ENCODE measurements around the gene TMC2.
"Not testable (repeated sequence)": the region's sequence is repeated elsewhere in the genome, so short reads cannot be mapped to it uniquely, and the experiment has no call there.

TMC2 gene

DNA sequence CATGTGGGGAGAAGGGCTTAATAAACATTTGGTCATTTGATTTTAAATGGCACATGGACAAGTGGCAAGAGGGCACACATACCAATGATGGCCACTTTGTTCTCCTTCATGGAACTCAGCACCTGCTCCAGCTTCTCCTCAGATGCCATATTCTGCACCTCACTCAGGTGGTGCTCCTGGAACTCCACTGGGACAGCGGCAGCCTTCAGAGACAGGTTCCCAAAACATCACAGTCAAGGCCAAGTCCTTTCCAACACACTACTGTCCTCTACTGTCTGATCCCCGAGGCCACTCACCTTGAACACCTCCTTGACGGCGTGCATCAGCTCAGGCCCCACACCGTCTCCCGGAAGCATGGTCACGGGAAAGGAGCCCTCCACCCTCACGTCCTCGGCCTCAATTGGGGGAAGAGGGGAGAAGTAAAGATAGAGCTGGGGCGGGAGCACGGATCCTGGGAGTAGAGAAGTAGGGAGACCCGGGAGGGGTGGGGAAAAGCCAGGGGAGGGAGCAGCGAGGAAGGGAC lies 127.1 kb downstream of the TMC2 start:
- peaks cover 15% of the 10 kb centered on the region for H3K4me1 ChIP-seq (ENCODE audit: control insufficient read depth, insufficient read depth, low read length)
- H3K9me3 ChIP-seq (ENCODE audit: control insufficient read depth in 2 of 2, low read length in 2 of 2), result no peaks in the 10 kb centered on the region
- peak overlapping the region; percentile 88 to 95 for H3K4me3 ChIP-seq (ENCODE audit: low read length in 2 of 2)
- H3K9ac ChIP-seq (ENCODE audit: low read length in 2 of 2), result peak overlapping the region; percentile 86 to 96
- H3K27me3 ChIP-seq (ENCODE audit: control insufficient read depth in 1 of 2, insufficient read depth in 2 of 2, low read length in 2 of 2), result no peaks in the 10 kb centered on the region
- H3K27ac ChIP-seq (ENCODE audit: low read length), result peak overlapping the region; percentile 96
- peaks cover 31 to 36% of the 10 kb centered on the region in 2 donors for H3K36me3 ChIP-seq (ENCODE audit: control insufficient read depth in 2 of 2, insufficient read depth in 2 of 2, low read length in 2 of 2)

DNA sequence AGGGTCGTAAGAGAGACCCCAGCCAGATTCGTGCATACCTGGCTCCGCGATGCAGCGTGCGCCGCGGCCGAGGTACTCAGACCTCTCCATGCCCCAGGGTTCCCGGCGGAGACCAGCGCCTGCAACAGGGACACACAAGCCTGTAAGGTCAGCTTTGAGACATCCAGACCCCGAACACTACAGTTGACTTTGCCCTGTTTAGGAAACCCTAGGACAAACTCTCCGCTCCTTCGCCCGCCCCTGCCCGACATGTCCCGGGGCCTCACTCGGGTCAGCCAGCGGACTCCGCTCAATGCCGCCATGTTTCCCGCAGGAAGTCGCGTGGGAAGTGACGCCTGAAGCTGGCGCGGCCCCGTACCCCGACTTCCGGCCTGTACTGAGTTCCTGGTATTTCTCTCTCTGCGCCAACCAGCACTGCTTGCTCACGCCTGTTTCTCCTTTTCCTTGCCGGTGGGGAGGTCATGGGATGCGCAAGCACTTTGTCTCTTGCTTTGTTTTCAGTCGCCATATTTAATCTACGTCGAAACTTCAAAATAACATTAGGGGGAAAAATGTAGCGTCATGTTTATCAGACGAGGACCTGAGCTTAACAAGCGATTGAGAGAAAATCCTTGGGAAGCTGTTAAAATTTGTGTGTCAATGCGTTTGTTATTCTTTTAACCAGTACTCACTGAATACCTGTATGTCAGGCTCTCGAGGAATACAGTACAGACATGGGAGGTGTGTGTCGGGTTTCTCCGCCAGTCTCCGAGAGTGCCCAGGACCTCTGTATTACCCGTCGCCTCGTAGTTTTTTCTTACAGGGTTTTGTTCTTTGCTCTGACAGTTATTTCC lies 127.7 kb downstream of the TMC2 start, which contains the start of gene IDH3B:
TSS of gene IDH3B (minus strand) at position 330 of the 833 bp plus-strand sequence. CDS start at position 302, 28 bp downstream.
- H3K27me3 ChIP-seq (ENCODE audit: control insufficient read depth in 1 of 2, insufficient read depth in 2 of 2, low read length in 2 of 2), result no peaks in the 10 kb centered on the region
- H3K4me3 ChIP-seq (ENCODE audit: low read length in 2 of 2), result peak within 1 kb of the TSS; percentile 88 to 95
- H3K4me1 ChIP-seq (ENCODE audit: control insufficient read depth, insufficient read depth, low read length), result peaks cover 15% of the 10 kb centered on the region
- no peaks in the 10 kb centered on the region for H3K9me3 ChIP-seq (ENCODE audit: control insufficient read depth in 2 of 2, low read length in 2 of 2)
- peaks cover 24 to 29% of the 10 kb centered on the region in 2 donors for H3K36me3 ChIP-seq (ENCODE audit: control insufficient read depth in 2 of 2, insufficient read depth in 2 of 2, low read length in 2 of 2)
- H3K9ac ChIP-seq (ENCODE audit: low read length in 2 of 2), result peak within 1 kb of the TSS; percentile 86 to 96
- H3K27ac ChIP-seq (ENCODE audit: low read length), result peak within 1 kb of the TSS; percentile 96

DNA sequence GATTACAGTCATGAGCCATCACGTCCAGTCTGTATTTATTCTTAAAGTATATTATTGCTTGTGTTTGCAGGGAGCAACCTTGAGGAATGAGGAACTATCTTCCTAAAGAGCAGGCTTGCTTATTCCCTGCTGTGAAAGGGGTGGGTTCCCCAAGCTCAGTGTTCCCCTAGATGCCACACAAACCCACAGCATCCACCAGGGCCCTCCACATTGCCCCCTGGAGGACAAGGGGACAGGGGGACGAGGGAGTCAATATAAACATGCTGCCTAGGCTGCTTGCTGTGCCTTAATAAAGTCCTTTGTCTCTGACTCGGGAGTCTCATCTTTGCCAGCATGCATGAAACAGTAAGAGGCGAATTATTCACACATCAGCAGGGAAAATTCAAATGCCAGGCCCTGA lies 135.6 kb downstream of the TMC2 start:
- Histone ChIP-seq H3K4me1 (ENCODE audit: control insufficient read depth, insufficient read depth, low read length) (no peaks in the 10 kb centered on the region), H3K4me3 (ENCODE audit: low read length in 2 of 2) (no peak overlapping the region), H3K27me3 (ENCODE audit: control insufficient read depth in 1 of 2, insufficient read depth in 2 of 2, low read length in 2 of 2) (no peaks in the 10 kb centered on the region), H3K9me3 (ENCODE audit: control insufficient read depth in 2 of 2, low read length in 2 of 2) (no peaks in the 10 kb centered on the region), H3K27ac (ENCODE audit: low read length) (no peak overlapping the region), H3K36me3 (ENCODE audit: control insufficient read depth in 2 of 2, insufficient read depth in 2 of 2, low read length in 2 of 2) (no peaks in the 10 kb centered on the region), H3K9ac (ENCODE audit: low read length in 2 of 2) (no peak overlapping the region)

DNA sequence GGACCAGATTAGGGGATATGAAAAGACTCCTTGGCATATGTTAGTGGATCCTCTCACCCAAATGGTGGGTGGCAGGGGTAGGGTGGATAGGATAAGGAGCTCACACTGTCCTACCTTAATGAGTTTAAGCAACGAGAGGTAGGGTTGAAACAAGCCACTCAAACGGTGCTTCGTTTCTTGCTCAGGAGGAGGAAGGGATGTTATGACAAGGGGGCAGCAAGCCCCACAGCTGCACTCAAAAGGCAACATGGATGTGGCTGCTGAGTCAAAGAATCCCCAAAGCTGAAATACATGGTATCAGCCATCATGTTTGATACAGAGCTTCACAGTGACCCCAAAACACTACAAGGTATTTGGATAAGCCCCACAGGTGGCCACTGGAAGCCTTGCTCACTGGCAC lies 136.1 kb downstream of the TMC2 start:
- Histone ChIP-seq H3K4me1 (ENCODE audit: control insufficient read depth, insufficient read depth, low read length) (no peaks in the 10 kb centered on the region), H3K4me3 (ENCODE audit: low read length in 2 of 2) (no peak overlapping the region), H3K9ac (ENCODE audit: low read length in 2 of 2) (no peak overlapping the region), H3K27me3 (ENCODE audit: control insufficient read depth in 1 of 2, insufficient read depth in 2 of 2, low read length in 2 of 2) (no peaks in the 10 kb centered on the region), H3K27ac (ENCODE audit: low read length) (no peak overlapping the region), H3K36me3 (ENCODE audit: control insufficient read depth in 2 of 2, insufficient read depth in 2 of 2, low read length in 2 of 2) (no peaks in the 10 kb centered on the region), H3K9me3 (ENCODE audit: control insufficient read depth in 2 of 2, low read length in 2 of 2) (no peaks in the 10 kb centered on the region)

DNA sequence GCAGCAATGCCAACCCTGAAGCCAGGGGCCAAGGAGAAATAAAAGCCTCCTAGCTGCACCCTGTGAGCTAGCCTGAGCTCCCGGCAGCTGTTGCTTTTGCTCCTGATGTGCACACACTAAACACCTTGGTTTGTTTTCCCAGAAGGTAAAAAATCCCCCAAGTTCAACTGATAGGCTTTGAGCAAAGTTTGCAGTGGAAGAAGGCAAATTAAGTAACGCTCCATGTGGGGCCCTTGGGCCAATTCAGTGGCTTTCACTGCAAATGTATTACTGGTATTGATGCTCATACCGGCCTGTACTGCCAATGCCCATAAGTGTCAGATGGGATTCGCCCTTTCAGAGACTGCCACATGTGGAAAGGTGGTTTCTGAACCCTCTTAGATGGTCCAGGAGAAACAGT lies 137.1 kb downstream of the TMC2 start:
- H3K9ac ChIP-seq (ENCODE audit: low read length in 2 of 2), result no peak overlapping the region
- H3K27me3 ChIP-seq (ENCODE audit: control insufficient read depth in 1 of 2, insufficient read depth in 2 of 2, low read length in 2 of 2), result no peaks in the 10 kb centered on the region
- no peaks in the 10 kb centered on the region for H3K36me3 ChIP-seq (ENCODE audit: control insufficient read depth in 2 of 2, insufficient read depth in 2 of 2, low read length in 2 of 2)
- H3K4me1 ChIP-seq (ENCODE audit: control insufficient read depth, insufficient read depth, low read length), result no peaks in the 10 kb centered on the region
- no peaks in the 10 kb centered on the region for H3K9me3 ChIP-seq (ENCODE audit: control insufficient read depth in 2 of 2, low read length in 2 of 2)
- no peak overlapping the region for H3K27ac ChIP-seq (ENCODE audit: low read length)
- H3K4me3 ChIP-seq (ENCODE audit: low read length in 2 of 2), result no peak overlapping the region

DNA sequence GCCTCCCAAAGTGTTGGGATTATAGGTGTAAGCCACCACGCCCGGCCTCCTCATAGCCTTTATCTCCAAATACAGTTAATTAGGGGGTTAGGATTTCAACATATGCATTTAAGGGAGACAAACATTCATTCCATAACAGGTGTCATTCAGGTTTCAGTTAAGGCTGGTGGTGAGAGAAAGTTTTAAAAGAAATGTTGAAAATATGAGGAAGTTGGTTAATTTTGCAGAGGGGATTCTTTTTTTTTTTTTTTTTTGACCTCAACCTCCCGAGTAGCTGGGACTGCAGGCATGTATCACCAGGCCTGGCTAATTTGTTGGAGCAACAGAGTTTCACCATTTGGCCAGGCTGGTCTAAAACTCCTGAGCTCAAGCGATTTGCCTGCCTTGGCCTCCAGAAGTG lies 143.7 kb downstream of the TMC2 start:
- Histone ChIP-seq H3K27ac (ENCODE audit: low read length) (no peak overlapping the region), H3K27me3 (ENCODE audit: control insufficient read depth in 1 of 2, insufficient read depth in 2 of 2, low read length in 2 of 2) (no peaks in the 10 kb centered on the region), H3K4me1 (ENCODE audit: control insufficient read depth, insufficient read depth, low read length) (no peaks in the 10 kb centered on the region)

DNA sequence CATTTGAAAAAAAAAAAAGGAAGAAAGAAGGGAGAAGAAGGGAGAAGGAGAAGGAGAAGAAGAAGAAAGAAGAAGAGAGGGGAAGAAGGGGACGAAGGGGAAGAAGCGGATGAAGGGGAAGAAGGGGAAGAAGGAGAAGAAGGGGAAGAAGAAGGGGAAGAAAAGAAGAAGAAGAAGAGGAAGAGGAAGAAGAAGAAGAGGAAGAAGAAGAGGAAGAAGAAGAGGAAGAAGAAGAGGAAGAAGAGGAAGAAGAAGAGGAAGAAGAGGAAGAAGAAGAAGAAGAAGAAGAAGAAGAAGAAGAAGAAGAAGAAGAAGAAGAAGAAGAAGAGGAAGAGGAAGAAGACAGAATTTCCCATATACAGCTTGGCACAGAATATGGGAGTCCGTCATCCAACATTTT lies 145.7 kb downstream of the TMC2 start:
- H3K27me3 ChIP-seq (ENCODE audit: control insufficient read depth in 1 of 2, insufficient read depth in 2 of 2, low read length in 2 of 2); H3K9ac ChIP-seq (ENCODE audit: low read length in 2 of 2); H3K9me3 ChIP-seq (ENCODE audit: control insufficient read depth in 2 of 2, low read length in 2 of 2); H3K4me1 ChIP-seq (ENCODE audit: control insufficient read depth, insufficient read depth, low read length); H3K36me3 ChIP-seq (ENCODE audit: control insufficient read depth in 2 of 2, insufficient read depth in 2 of 2, low read length in 2 of 2); H3K4me3 ChIP-seq (ENCODE audit: low read length in 2 of 2); H3K27ac ChIP-seq (ENCODE audit: low read length): not testable (repeated sequence)

More for the DNA sequence above, 143.7 kb downstream of the TMC2 start:
- no peaks in the 10 kb centered on the region for H3K36me3 ChIP-seq (ENCODE audit: control insufficient read depth in 2 of 2, insufficient read depth in 2 of 2, low read length in 2 of 2)
- no peaks in the 10 kb centered on the region for H3K9me3 ChIP-seq (ENCODE audit: control insufficient read depth in 2 of 2, low read length in 2 of 2)
- no peak overlapping the region for H3K4me3 ChIP-seq (ENCODE audit: low read length in 2 of 2)
- H3K9ac ChIP-seq (ENCODE audit: low read length in 2 of 2), result no peak overlapping the region

DNA sequence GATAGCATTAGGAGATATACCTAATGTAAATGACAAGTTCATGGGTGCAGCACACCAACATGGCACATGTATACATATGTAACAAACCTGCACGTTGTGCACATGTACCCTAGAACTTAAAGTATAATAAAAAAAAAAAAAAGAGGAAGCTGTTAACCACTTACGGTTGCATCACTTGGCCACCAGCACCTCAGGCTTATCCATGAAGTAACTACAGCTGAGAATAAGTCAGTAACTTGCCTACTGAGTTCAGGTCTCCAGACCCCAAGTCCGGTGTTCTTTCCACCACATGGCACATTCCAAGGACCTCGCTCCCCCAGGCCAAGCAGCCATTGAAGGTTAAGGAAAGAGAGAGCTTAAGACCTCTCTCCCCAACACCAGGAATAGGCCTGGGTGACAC lies 148.4 kb downstream of the TMC2 start:
- H3K9me3 ChIP-seq (ENCODE audit: control insufficient read depth in 2 of 2, low read length in 2 of 2); H3K4me1 ChIP-seq (ENCODE audit: control insufficient read depth, insufficient read depth, low read length); H3K9ac ChIP-seq (ENCODE audit: low read length in 2 of 2); H3K27me3 ChIP-seq (ENCODE audit: control insufficient read depth in 1 of 2, insufficient read depth in 2 of 2, low read length in 2 of 2); H3K36me3 ChIP-seq (ENCODE audit: control insufficient read depth in 2 of 2, insufficient read depth in 2 of 2, low read length in 2 of 2); H3K4me3 ChIP-seq (ENCODE audit: low read length in 2 of 2); H3K27ac ChIP-seq (ENCODE audit: low read length): not testable (repeated sequence)

DNA sequence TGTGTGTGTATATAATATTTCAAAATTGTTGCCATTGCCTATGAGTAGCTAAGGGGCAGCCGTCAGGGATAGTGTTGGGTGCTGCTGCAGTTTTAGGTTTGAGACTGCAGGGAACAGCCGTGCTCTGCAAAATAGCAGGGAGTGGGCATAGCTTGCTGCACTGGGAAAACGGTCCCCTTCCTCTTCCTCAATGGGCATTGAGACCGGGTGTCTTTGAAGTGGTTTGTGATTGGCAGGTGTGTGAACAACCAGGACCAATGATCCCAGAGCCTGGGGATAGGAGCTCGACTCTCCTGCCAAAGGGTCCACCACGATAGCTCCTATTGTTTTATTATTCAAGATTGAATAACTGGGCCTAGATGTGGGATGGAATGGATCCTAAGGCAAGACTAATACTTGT lies 151.1 kb downstream of the TMC2 start:
- Histone ChIP-seq H3K9me3 (ENCODE audit: control insufficient read depth in 2 of 2, low read length in 2 of 2) (no peaks in the 10 kb centered on the region), H3K27me3 (ENCODE audit: control insufficient read depth in 1 of 2, insufficient read depth in 2 of 2, low read length in 2 of 2) (no peaks in the 10 kb centered on the region), H3K4me1 (ENCODE audit: control insufficient read depth, insufficient read depth, low read length) (peaks cover 8% of the 10 kb centered on the region), H3K27ac (ENCODE audit: low read length) (no peak overlapping the region), H3K36me3 (ENCODE audit: control insufficient read depth in 2 of 2, insufficient read depth in 2 of 2, low read length in 2 of 2) (no peaks in the 10 kb centered on the region), H3K4me3 (ENCODE audit: low read length in 2 of 2) (no peak overlapping the region), H3K9ac (ENCODE audit: low read length in 2 of 2) (no peak overlapping the region)

DNA sequence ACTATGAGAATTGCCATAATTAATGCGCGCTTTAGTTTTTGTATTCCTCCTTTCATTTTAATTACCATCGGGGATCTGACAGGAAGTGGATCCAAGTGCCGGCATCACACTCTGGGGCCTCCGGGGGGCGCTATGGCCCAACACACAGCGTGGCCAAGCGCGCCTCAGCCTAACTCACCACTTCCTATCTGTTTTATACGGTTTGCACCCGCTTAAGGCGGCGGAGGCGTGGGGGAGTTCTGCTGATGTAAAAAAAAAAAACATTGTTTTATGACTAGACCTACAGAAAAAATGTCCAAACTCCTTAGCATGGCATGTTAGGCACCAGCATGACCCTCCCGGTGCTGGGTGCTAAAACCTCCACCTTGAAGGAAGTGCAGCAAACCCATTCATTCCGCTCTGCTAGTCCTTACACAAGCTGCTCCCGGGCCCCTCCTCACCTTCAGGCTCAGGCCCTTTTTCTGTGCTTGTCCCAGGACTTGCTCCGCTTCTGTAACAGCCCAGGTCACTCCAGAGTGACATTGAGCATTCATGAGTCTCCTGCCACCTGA lies 151.7 kb downstream of the TMC2 start:
- H3K4me3 ChIP-seq (ENCODE audit: low read length in 2 of 2), result no peak overlapping the region
- H3K9ac ChIP-seq (ENCODE audit: low read length in 2 of 2), result no peak overlapping the region
- H3K4me1 ChIP-seq (ENCODE audit: control insufficient read depth, insufficient read depth, low read length), result peaks cover 8% of the 10 kb centered on the region
- no peaks in the 10 kb centered on the region for H3K9me3 ChIP-seq (ENCODE audit: control insufficient read depth in 2 of 2, low read length in 2 of 2)
- H3K36me3 ChIP-seq (ENCODE audit: control insufficient read depth in 2 of 2, insufficient read depth in 2 of 2, low read length in 2 of 2), result no peaks in the 10 kb centered on the region
- H3K27me3 ChIP-seq (ENCODE audit: control insufficient read depth in 1 of 2, insufficient read depth in 2 of 2, low read length in 2 of 2), result no peaks in the 10 kb centered on the region
- no peak overlapping the region for H3K27ac ChIP-seq (ENCODE audit: low read length)

DNA sequence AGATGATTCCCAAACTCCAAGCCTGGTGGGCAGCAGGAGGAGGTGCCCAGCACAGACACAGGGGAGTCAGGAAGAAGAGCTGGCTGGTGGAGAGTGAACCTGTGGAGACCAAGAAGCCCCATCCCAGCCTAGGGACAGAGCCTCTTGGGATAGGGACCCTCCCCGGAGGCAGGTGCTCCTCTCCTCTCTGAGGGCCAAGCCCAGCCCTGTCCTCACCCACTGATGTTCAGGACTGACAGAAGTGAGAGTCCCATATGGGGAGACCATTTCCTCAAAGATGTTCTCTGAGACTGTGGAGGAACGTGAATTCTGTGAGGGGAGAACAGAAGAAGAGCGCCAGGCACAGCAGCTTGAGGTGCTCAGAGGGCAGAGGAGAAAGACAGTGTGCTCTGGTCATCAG lies 153.8 kb downstream of the TMC2 start:
- Histone ChIP-seq H3K9ac (ENCODE audit: low read length in 2 of 2) (no peak overlapping the region), H3K27me3 (ENCODE audit: control insufficient read depth in 1 of 2, insufficient read depth in 2 of 2, low read length in 2 of 2) (peaks cover 0 to 2% of the 10 kb centered on the region in 2 donors), H3K36me3 (ENCODE audit: control insufficient read depth in 2 of 2, insufficient read depth in 2 of 2, low read length in 2 of 2) (no peaks in the 10 kb centered on the region), H3K4me3 (ENCODE audit: low read length in 2 of 2) (no peak overlapping the region), H3K9me3 (ENCODE audit: control insufficient read depth in 2 of 2, low read length in 2 of 2) (no peaks in the 10 kb centered on the region), H3K4me1 (ENCODE audit: control insufficient read depth, insufficient read depth, low read length) (peaks cover 18% of the 10 kb centered on the region), H3K27ac (ENCODE audit: low read length) (no peak overlapping the region)

All from stomach smooth muscle (tissue), 2 donors.